GM10266 (cell line): ENCODE results near the gene HSPA1L.

ENCODE experiments used
- DNase-seq: peaks from one replicate; pipeline ENCODE4 v3.0.0; 2012; ENCODE audit errors: extremely low spot score
- CTCF ChIP-seq: IDR thresholded peaks from 2 replicates; pipeline ENCODE4 v1.5.1; 2012; ENCODE audit warnings: mild to moderate bottlenecking, low read depth; ENCODE audit not compliant: control insufficient read depth, insufficient read depth; ENCODE audit errors: missing control alignments

Gene HSPA1L

GRCh38 chr6:31779908-31780307, 35.2 kb downstream of the HSPA1L start:
- TF ChIP-seq CTCF = no peak
- no peak for DNase-seq

GRCh38 chr6:31778999-31779885, 35.8 kb downstream of the HSPA1L start:
- TF ChIP-seq CTCF = no peak
- no peak for DNase-seq

GRCh38 chr6:31778193-31778592, 36.9 kb downstream of the HSPA1L start:
- no peak for DNase-seq
- TF ChIP-seq CTCF = no peak

GRCh38 chr6:31777667-31778050, 37.4 kb downstream of the HSPA1L start:
- DNase-seq = no peak
- TF ChIP-seq CTCF = no peak

- peak; percentile 96 for DNase-seq
- TF ChIP-seq CTCF = no peak
Measured at GRCh38 chr6:31776989-31777666, 38.0 kb downstream of the HSPA1L start, which contains the start of gene VWA7. Gene VWA7, minus strand, starts transcription at chr6:31777328. Its CDS starts 549 bp downstream, at chr6:31776779.

- DNase-seq = no peak
- no peak for TF ChIP-seq CTCF
Measured at GRCh38 chr6:31776485-31776988, 38.5 kb downstream of the HSPA1L start.
